SK-N-SH treated with all-trans-retinoic acid at 6 μM for 48 hours (cell line): ENCODE data around the gene CDKN2C.

ENCODE experiments used
- ATAC-seq: fragments of 200-7000 bp; cut with Tn5 transposase; 3 replicates; pipeline ENCODE4 v1.9.1; 2020; ENCODE audit warnings: mild to moderate bottlenecking, moderate library complexity
- ARNTL ChIP-seq: fragments of 450-650 bp; formaldehyde crosslinking; IDR thresholded peaks from 2 replicates; pipeline ENCODE4 v1.5.0; 2020; ENCODE audit warnings: low read depth, mild to moderate bottlenecking, moderate library complexity, borderline replicate concordance
- BACH2 ChIP-seq: fragments of 250-450 bp; sonication (Bioruptor Pico); IDR thresholded peaks from 2 replicates; pipeline ENCODE4 v1.9.0; 2021; ENCODE audit warnings: mild to moderate bottlenecking, borderline replicate concordance
- CSDC2 ChIP-seq: fragments of 250-450 bp; sonication (Bioruptor Pico); IDR thresholded peaks from 2 replicates; pipeline ENCODE4 v1.5.0; 2020; ENCODE audit warnings: mild to moderate bottlenecking, moderate library complexity
- CSRNP3 ChIP-seq: fragments of 250-450 bp; sonication (Bioruptor Pico); IDR thresholded peaks from 2 replicates; pipeline ENCODE4 v1.5.1; 2021; ENCODE audit warnings: mild to moderate bottlenecking, moderate library complexity
- ESRRG ChIP-seq: fragments of 250-450 bp; sonication (Bioruptor Pico); IDR thresholded peaks from 2 replicates; pipeline ENCODE4 v1.6.1; 2021; ENCODE audit warnings: mild to moderate bottlenecking
- ISL1 ChIP-seq: fragments of 250-450 bp; sonication (Bioruptor Pico); IDR thresholded peaks from 2 replicates; pipeline ENCODE4 v2.1.2; 2022; ENCODE audit warnings: mild to moderate bottlenecking, moderate library complexity
- OSR1 ChIP-seq: fragments of 250-450 bp; sonication (Bioruptor Pico); IDR thresholded peaks from 2 replicates; pipeline ENCODE4 v1.8.0; 2022; ENCODE audit warnings: moderate library complexity, mild to moderate bottlenecking, inconsistent platforms
- PATZ1 ChIP-seq: fragments of 250-450 bp; sonication (Bioruptor Pico); IDR thresholded peaks from 2 replicates; pipeline ENCODE4 v1.8.0; 2020; ENCODE audit warnings: mild to moderate bottlenecking, moderate library complexity, borderline replicate concordance
- POU6F1 ChIP-seq: fragments of 250-450 bp; sonication (Bioruptor Pico); IDR thresholded peaks from 2 replicates; pipeline ENCODE4 v1.8.0; 2021; ENCODE audit warnings: low read depth, mild to moderate bottlenecking, moderate library complexity, borderline replicate concordance
- SNAI2 ChIP-seq: fragments of 250-450 bp; sonication (Bioruptor Pico); IDR thresholded peaks from 2 replicates; pipeline ENCODE4 v1.5.0; 2020; ENCODE audit warnings: mild to moderate bottlenecking, moderate library complexity
- TCF4 ChIP-seq: fragments of 250-450 bp; sonication (Bioruptor Pico); IDR thresholded peaks from 2 replicates; pipeline ENCODE4 v1.8.0; 2021; ENCODE audit warnings: mild to moderate bottlenecking, moderate library complexity, borderline replicate concordance
- TOX ChIP-seq: fragments of 250-450 bp; sonication (Bioruptor Pico); IDR thresholded peaks from 2 replicates; pipeline ENCODE4 v1.8.0; 2021; ENCODE audit warnings: mild to moderate bottlenecking, moderate library complexity, borderline replicate concordance
- TSHZ2 ChIP-seq: fragments of 250-450 bp; sonication (Bioruptor Pico); IDR thresholded peaks from 2 replicates; pipeline ENCODE4 v1.5.0; 2020; ENCODE audit warnings: mild to moderate bottlenecking, moderate library complexity
- ZC3H10 ChIP-seq: fragments of 250-450 bp; sonication (Bioruptor Pico); IDR thresholded peaks from 2 replicates; pipeline ENCODE4 v1.5.1; 2021; ENCODE audit warnings: mild to moderate bottlenecking, moderate library complexity
- ZFP3 ChIP-seq: fragments of 250-450 bp; sonication (Bioruptor Pico); IDR thresholded peaks from 2 replicates; pipeline ENCODE4 v1.5.0; 2020; ENCODE audit warnings: mild to moderate bottlenecking, moderate library complexity
- ZFP30 ChIP-seq: fragments of 450-650 bp; formaldehyde crosslinking; IDR thresholded peaks from 2 replicates; pipeline ENCODE4 v1.5.0; 2022; ENCODE audit warnings: mild to moderate bottlenecking, moderate library complexity
- ZNF565 ChIP-seq: fragments of 450-650 bp; formaldehyde crosslinking; conservative IDR thresholded peaks from 2 replicates; pipeline ENCODE4 v1.5.0; 2020; ENCODE audit warnings: low read depth, mild to moderate bottlenecking, moderate library complexity
- ZNF70 ChIP-seq: fragments of 450-650 bp; formaldehyde crosslinking; IDR thresholded peaks from 2 replicates; pipeline ENCODE4 v1.5.0; 2020; ENCODE audit warnings: mild to moderate bottlenecking, moderate library complexity
- ZNF8 ChIP-seq: fragments of 450-650 bp; formaldehyde crosslinking; IDR thresholded peaks from 2 replicates; pipeline ENCODE4 v1.5.0; 2020; ENCODE audit warnings: mild to moderate bottlenecking, moderate library complexity
- TF ChIP-seq, protein P1 (sequence below): fragments of 250-450 bp; sonication (Bioruptor Pico); IDR thresholded peaks from 2 replicates; pipeline ENCODE4 v1.5.1; 2020; ENCODE audit warnings: low read depth, mild to moderate bottlenecking, moderate library complexity

Gene CDKN2C

GRCh38 chr1:50955116-50955515 lies 14.9 kb upstream of the CDKN2C start:
- no peak for TF ChIP-seq ZNF565 (CRISPR knock-in tag)
- ATAC-seq, result no peak

- peak; percentile 32 for ATAC-seq
- TF ChIP-seq, protein P1, sequence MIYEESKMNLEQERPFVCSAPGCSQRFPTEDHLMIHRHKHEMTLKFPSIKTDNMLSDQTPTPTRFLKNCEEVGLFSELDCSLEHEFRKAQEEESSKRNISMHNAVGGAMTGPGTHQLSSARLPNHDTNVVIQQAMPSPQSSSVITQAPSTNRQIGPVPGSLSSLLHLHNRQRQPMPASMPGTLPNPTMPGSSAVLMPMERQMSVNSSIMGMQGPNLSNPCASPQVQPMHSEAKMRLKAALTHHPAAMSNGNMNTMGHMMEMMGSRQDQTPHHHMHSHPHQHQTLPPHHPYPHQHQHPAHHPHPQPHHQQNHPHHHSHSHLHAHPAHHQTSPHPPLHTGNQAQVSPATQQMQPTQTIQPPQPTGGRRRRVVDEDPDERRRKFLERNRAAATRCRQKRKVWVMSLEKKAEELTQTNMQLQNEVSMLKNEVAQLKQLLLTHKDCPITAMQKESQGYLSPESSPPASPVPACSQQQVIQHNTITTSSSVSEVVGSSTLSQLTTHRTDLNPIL, result no peak
Observed at GRCh38 chr1:50959303-50959912, 10.6 kb upstream of the CDKN2C start.

GRCh38 chr1:50959913-50960844 lies 9.9 kb upstream of the CDKN2C start, which contains the start of gene FAF1:
Gene FAF1, minus strand, starts transcription at chr1:50960267. Its CDS starts 456 bp downstream, at chr1:50959811.
- TF ChIP-seq CSDC2 (no peak), SNAI2 (CRISPR knock-in tag) (no peak), TCF4 (CRISPR knock-in tag) (no peak; the same call in 1 of the 2 replicates), TOX (no peak), ZFP30 (no peak), TSHZ2 (CRISPR knock-in tag) (no peak), ZNF8 (CRISPR knock-in tag) (no peak), ZNF565 (CRISPR knock-in tag) (no peak), ZFP3 (CRISPR knock-in tag) (no peak), ISL1 (CRISPR knock-in tag) (no peak), CSRNP3 (CRISPR knock-in tag) (no peak), PATZ1 (CRISPR knock-in tag) (no peak), ZNF70 (CRISPR knock-in tag) (no peak), OSR1 (CRISPR knock-in tag) (no peak), ZC3H10 (CRISPR knock-in tag) (no peak), POU6F1 (CRISPR knock-in tag) (no peak), ARNTL (CRISPR knock-in tag) (no peak), BACH2 (CRISPR knock-in tag) (no peak), ESRRG (CRISPR knock-in tag) (no peak)
- TF ChIP-seq, protein P1, result no peak
- TF ChIP-seq, all 23 proteins: peak for 0

More at GRCh38 chr1:50959913-50960844, 9.9 kb upstream of the CDKN2C start, which contains the start of gene FAF1:
- ATAC-seq, result peak; percentile 93
